ENCODE results near the gene INPP4A. TPM values are rescaled to one million over a fixed set of nuclear protein-coding genes. Genes with fewer than 3 reads are reported as not detected.

The INPP4A gene
- total and polyA plus RNA-seq, 2 donors (not counting 3 experiments of a cell fraction or from before 2014, with no cell fraction given): 14.9 to 28.8 TPM

GRCh38 chr2:98479959-98480524, 35.4 kb downstream of the INPP4A start:
- ChIA-PET POLR2A (no interaction called here), CTCF (interaction anchor here (0.6 to 1.5 kb wide), 17 partner anchors 8 to 89 kb away, joined by 3 to 14 read pairs (median 3); no protein-coding TSS in a partner anchor)
- BruUV-seq (replicated peaks): no TSS peak
- Histone ChIP-seq H3K27me3 (ENCODE audit: control insufficient read depth in 2 of 2, insufficient read depth in 2 of 2, low read length in 2 of 2) (no peaks in the 10 kb centered on the region), H3K36me3 (ENCODE audit: control insufficient read depth in 2 of 2, extremely low read depth in 1 of 2, insufficient read depth in 2 of 2, low read length in 2 of 2) (no peaks in the 10 kb centered on the region), H3K4me1 (ENCODE audit: control insufficient read depth, extremely low read depth, insufficient read depth, low read length) (peaks cover 14% of the 10 kb centered on the region), H3K9ac (replicated peaks; ENCODE audit: extremely low read depth, insufficient read depth, low read length) (no peak overlapping the region), H3K4me3 (replicated peaks in 1 of 3; ENCODE audit: insufficient read depth in 1 of 3, low read depth in 1 of 3, low read length in 3 of 3) (no peak overlapping the region), H3K4me2 (ENCODE audit: insufficient read depth, low read length) (peak overlapping the region; percentile 47), H2AFZ (ENCODE audit: low read depth, low read length) (no peak overlapping the region), H3K27ac (ENCODE audit: insufficient read depth, low read depth, low read length) (peak overlapping the region; percentile 10), H4K20me1 (replicated peaks; ENCODE audit: control insufficient read depth, extremely low read depth, insufficient read depth, low read length) (no peaks in the 10 kb centered on the region), H3K79me2 (ENCODE audit: control insufficient read depth, insufficient read depth, low read length) (peaks cover 8% of the 10 kb centered on the region), H3K9me3 (replicated peaks; ENCODE audit: control insufficient read depth, insufficient read depth, low read length) (no peaks in the 10 kb centered on the region), H3K9me1 (replicated peaks; ENCODE audit: control insufficient read depth, extremely low read depth, insufficient read depth, low read length) (no peaks in the 10 kb centered on the region)
- TF ChIP-seq GATA2 (IDR thresholded peaks at IDR 0.05; ENCODE audit: insufficient read depth, insufficient read length, low read depth, low read length) (peak; percentile 64), MAX (IDR thresholded peaks at IDR 0.05; ENCODE audit: insufficient read depth, insufficient read length) (no peak)
- intact Hi-C loops (cut with micrococcal nuclease) (no loop called here), dilution Hi-C loops (cut with MboI; ENCODE audit: extremely low pct_ligation_motif_present, low sequenced_read_pairs) (no loop called here)
- peak; percentile 86 for FAIRE-seq
- peak; percentile 89 for DNase-seq (ENCODE audit: low read depth, low spot score)

GRCh38 chr2:98480598-98480997, 35.9 kb downstream of the INPP4A start:
- no peaks in the 10 kb centered on the region for H3K27me3 ChIP-seq (ENCODE audit: control insufficient read depth in 2 of 2, insufficient read depth in 2 of 2, low read length in 2 of 2)
- no peak for FAIRE-seq
- dilution Hi-C loops (cut with MboI; ENCODE audit: extremely low pct_ligation_motif_present, low sequenced_read_pairs): no loop called here
- H3K79me2 ChIP-seq (ENCODE audit: control insufficient read depth, insufficient read depth, low read length): peaks cover 8% of the 10 kb centered on the region
- no peak for DNase-seq (ENCODE audit: low read depth, low spot score)
- H4K20me1 ChIP-seq (replicated peaks; ENCODE audit: control insufficient read depth, extremely low read depth, insufficient read depth, low read length): no peaks in the 10 kb centered on the region
- no peak overlapping the region for H2AFZ ChIP-seq (ENCODE audit: low read depth, low read length)
- H3K4me3 ChIP-seq (replicated peaks in 1 of 3; ENCODE audit: insufficient read depth in 1 of 3, low read depth in 1 of 3, low read length in 3 of 3): no peak overlapping the region
- POLR2A ChIA-PET: no interaction called here
- no peak for TF ChIP-seq CTCF (IDR thresholded peaks at IDR 0.05; ENCODE audit: extremely low read depth in 1 of 2, insufficient read depth in 1 of 2, low read depth in 1 of 2, low read length in 2 of 2)
- TF ChIP-seq POLR2AphosphoS5 (IDR thresholded peaks at IDR 0.05; ENCODE audit: insufficient read depth, low read depth, low read length): no peak
- TF ChIP-seq GATA2 (IDR thresholded peaks at IDR 0.05; ENCODE audit: insufficient read depth, insufficient read length, low read depth, low read length): no peak
- TF ChIP-seq FOS (IDR thresholded peaks at IDR 0.05; ENCODE audit: borderline replicate concordance, insufficient read depth, low read length): no peak
- TF ChIP-seq JUN (IDR thresholded peaks at IDR 0.05; ENCODE audit: borderline replicate concordance, insufficient read depth, insufficient read length, low read depth): no peak
- no peak for TF ChIP-seq EZH2 (IDR thresholded peaks at IDR 0.05; ENCODE audit: borderline replicate concordance, low read depth, low read length, severe bottlenecking)
- no peak overlapping the region for H3K27ac ChIP-seq (ENCODE audit: insufficient read depth, low read depth, low read length)
- H3K4me2 ChIP-seq (ENCODE audit: insufficient read depth, low read length): no peak overlapping the region
- no peaks in the 10 kb centered on the region for H3K9me3 ChIP-seq (replicated peaks; ENCODE audit: control insufficient read depth, insufficient read depth, low read length)
- CTCF ChIA-PET: interaction anchor here (0.6 to 1.5 kb wide), 11 partner anchors 8 to 57 kb away, joined by 3 to 9 read pairs (median 4); no protein-coding TSS in a partner anchor
- H3K4me1 ChIP-seq (ENCODE audit: control insufficient read depth, extremely low read depth, insufficient read depth, low read length): peaks cover 14% of the 10 kb centered on the region
- H3K9ac ChIP-seq (replicated peaks; ENCODE audit: extremely low read depth, insufficient read depth, low read length): no peak overlapping the region
- H3K36me3 ChIP-seq (ENCODE audit: control insufficient read depth in 2 of 2, extremely low read depth in 1 of 2, insufficient read depth in 2 of 2, low read length in 2 of 2): no peaks in the 10 kb centered on the region
- intact Hi-C loops (cut with micrococcal nuclease): no loop called here
- H3K9me1 ChIP-seq (replicated peaks; ENCODE audit: control insufficient read depth, extremely low read depth, insufficient read depth, low read length): no peaks in the 10 kb centered on the region
- BruUV-seq (replicated peaks): no TSS peak

All from endothelial cell of umbilical vein (primary cell).